SIG-M5 (cell line): Measurements from ENCODE around the gene NRXN3.
"Not testable (repeated sequence)": the region's sequence is repeated elsewhere in the genome, so short reads cannot be mapped to it uniquely, and the experiment has no call there.

Source experiments
- DNase-seq: peaks from one replicate; lab custom pipeline; 2025; lab: John Stamatoyannopoulos, UW

Gene NRXN3

DNA sequence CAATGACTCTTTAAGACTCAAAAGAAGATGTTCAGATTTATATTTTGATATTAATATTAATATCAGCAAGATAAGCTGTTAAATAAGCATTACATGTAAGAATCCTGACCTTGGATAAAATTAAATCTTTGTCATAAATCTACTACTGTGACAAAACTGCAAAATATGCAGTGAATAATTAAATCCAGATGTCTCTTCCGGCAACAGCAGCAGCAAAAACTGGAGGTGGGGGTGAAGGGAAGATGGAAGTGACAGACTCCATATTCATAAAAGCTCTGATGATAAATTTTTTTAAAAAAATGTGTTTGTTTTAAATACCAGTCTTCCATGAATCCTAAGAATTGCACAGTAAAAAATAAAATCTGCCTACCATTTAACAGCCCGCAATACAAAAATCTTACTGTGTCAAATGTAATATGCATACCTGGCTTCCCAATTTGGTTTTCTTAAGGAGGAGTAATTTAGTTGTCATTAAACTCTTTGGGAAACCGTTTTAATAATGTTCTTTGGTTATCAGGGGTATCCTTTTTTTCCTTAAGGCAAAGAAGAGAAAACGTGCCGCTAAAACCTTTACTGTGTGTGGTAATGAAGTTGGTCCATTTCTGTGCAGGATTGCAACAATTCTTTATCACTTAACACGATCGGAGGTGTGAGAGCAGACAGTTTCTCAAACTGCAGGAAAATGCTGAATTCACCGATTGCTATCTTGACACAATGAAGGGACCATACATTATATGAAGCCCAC, 1562.9 kb downstream of the NRXN3 start:
- no peak for DNase-seq

DNA sequence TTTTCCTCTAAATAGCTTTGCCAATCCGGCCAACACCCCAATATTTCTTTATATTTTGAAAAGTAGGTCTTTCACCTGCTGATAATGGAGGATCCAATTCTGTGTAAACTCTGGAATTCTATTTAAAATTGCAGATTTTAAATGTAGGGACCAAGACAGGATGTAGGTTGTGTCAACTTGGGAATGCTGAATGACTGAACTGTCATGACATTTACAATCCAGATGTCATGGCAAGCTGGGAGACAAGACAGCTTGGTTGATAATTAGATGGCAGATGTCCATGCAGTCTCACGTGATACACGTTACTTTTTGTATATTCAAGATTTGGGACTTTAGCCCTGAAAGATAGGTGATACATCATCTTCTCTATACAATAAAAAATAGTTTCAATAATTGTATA, 1564.0 kb downstream of the NRXN3 start:
- DNase-seq, result no peak

DNA sequence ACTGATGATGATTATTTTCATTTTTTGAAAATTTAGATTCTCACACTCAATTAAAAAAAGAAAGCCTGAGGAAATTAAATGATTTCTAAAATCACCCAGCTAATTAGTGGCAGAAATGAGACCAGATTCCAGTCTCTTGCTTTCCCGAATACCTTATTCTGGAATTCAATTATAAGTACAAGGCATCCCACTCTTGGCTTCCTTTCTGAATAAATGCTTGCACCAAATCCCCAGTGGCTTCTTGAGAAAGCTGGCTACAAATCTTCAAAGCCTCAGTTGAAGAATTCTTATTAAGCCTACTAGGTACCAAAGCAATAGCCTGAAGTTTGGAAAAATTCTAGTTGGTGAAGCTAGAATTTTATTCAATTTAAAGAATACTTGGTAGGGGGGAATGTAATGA, 1564.5 kb downstream of the NRXN3 start:
- no peak for DNase-seq

GRCh38 chr14:79735121-79735520, 1564.9 kb downstream of the NRXN3 start:
- DNase-seq, result no peak

DNA sequence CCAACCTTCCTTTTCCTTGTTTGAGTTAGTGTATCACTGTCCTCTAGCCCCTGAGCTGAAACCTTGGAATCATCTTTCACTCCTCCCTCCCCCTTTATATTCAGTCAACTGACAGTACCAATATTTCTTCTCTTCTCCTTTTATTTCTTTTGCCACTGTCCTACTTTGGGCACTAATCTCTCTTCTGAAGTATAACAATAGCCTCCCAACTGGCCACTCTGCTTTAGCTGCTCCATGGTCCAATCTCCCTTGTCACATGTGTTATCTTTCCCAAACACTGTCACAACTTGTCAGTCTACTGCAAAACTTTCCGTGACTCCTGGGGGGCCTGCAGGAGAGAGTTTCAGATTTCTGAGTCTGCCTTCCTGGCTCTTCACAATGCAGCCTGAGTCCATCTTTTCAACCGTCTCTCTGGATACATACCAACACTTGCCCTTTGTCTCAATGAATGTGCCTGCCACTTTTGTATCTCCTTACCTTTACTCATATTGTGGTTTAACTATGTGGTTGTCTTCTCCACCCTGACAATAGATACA, 1570.0 kb downstream of the NRXN3 start:
- DNase-seq, result no peak

DNA sequence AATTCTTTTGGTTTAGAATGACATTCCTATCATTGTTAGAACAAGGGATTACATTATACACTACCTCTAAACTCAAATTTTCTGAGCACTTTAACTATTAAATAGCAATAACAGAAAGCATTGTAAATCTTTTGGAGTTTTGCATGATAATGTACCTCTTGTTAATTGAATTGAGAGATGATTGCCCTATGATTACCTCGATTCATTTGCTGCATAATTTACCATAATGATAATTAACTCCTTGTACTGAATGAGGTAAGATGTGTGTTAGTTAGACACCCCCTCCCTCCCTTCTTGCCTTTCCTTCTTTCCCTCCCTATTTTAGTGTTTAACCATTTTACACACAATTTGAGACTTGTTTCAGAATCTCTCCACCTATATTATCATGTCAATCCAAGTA, 1572.0 kb downstream of the NRXN3 start:
- DNase-seq, result no peak

DNA sequence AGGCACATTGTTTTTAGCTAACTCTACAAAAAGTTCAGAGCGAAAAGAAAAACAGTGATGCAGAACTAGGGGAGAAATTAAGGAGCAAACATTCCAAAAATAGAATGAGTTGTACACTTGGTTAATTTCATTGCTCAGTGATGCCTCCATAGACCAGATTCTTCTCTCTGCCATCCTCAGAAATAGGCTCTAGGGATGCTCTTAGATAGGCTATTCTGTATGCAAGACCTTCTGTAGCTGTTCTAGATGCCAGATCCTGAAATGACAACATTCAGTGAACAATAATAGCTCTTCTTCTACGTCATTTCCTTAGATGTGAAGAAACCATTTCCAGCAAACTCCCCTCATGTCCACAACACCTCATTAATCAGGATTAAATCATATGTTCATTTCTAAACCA, 1574.9 kb downstream of the NRXN3 start:
- DNase-seq, result no peak

DNA sequence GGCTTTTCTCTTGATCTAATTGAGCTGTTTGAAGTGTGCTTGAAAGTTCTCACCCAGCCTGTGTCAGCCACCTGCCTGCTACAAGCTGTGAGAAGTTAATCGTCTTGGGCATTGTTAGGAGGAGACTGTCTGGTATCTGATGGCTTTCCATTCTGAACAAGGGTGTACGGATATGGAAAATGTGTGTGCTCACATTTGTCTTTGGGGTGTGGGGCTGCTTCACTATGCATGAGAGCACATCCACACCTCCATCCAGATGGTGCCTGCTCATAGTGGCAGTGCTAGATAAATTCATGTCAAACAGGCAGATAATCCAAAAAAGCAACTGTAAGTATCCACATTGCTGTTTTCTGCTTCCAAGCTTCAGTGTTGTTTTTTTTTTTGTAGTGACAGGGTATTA, 1578.9 kb downstream of the NRXN3 start:
- DNase-seq, result no peak

DNA sequence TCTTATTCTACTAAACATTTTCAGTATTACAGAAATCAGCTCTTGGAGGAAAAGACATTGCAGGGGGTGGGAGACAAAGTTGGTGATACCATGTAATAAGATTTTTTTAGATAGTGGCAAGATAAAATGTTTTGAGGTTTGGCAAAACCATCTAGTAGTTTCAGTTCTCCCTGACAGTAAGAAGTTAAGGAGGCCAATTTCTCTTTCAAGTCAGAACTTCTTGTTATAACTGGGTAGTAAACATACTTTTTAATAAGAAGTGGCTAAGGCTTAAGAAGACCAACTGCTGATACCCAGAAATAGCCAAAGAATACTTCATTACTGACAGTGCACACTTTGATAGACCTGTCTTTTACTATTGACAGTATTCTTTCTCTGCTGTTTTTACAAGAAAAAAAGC, 1588.8 kb downstream of the NRXN3 start:
- DNase-seq, result no peak

DNA sequence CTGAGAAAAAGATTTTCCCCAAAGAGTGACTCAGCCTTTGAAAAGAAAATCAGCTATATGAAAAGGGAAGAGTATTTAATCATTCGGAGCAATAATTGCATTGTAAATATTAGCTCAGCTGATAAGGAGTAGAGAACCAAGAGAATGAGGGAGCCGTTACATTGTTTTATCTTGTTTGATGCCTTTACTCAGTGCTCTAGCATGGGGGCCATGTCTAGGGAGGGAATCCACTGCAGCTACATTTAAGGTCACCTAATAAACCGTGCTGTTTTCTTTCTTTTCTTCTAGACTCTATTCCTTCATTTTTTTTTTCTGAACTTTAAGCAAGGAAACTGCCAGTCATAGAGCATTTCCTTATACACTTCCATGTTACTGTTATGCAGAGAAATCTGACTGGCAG, 1594.2 kb downstream of the NRXN3 start:
- no peak for DNase-seq

- no peak for DNase-seq
Observed at GRCh38 chr14:79766511-79766910, 1596.3 kb downstream of the NRXN3 start.

DNA sequence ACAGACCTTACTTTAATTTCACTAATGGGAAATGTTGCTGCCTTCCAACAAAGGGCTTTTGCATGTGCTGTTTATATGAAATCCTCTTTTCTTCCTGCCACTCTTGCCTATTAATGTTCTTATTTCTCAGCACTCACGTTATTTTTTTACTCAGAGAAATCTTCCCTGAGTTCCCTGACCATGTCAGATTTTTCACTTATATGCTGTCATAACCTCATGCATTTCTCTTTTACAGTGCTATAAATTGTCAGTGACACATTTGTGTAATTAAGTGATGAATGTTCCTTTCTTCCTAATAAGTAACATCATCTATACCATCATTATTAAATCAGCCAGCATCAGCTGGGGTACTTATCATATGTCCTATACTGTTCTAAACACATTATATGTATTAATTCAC, 1597.1 kb downstream of the NRXN3 start:
- DNase-seq, result no peak

DNA sequence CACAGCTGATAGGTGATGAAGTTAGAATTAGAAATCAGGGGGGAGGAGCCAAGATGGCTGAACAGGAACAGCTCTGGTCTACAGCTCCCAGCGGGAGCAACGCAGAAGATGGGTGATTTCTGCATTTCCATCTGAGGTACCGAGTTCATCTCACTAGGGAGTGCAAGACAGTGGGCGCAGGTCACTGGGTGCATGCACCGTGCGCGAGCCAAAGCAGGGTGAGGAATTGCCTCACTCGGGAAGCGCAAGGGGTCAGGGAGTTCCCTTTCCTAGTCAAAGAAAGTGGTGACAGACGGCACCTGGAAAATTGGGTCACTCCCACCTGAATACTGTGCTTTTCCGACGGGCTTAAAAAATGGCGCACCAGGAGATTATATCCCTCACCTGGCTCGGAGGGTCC, 1597.5 kb downstream of the NRXN3 start:
- DNase-seq, result not testable (repeated sequence)

GRCh38 chr14:79781882-79782281, 1611.7 kb downstream of the NRXN3 start:
- DNase-seq, result no peak

GRCh38 chr14:79783041-79783440, 1612.9 kb downstream of the NRXN3 start:
- no peak for DNase-seq

DNA sequence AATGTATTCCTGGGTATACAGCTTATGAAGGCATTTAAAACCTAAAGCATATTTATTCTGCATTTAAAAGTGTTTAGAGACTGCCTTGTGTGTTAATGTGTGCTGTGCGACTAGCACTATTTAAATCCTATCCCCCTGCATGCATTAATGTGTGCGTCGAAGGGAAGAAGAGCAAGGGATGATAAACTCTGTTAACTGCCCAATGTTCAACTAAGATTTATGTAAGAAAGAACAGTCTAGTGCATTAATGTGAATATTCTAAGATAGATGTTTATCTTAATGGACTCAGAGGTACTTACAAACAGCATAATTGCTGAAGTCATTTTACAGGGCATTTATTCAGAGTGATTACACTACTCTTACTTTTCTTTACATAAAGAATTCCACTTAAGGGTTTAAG, 1616.3 kb downstream of the NRXN3 start:
- DNase-seq, result no peak

GRCh38 chr14:79788346-79788745, 1618.2 kb downstream of the NRXN3 start:
- no peak for DNase-seq

- no peak for DNase-seq
Observed at GRCh38 chr14:79791055-79791732, 1621.0 kb downstream of the NRXN3 start.

- DNase-seq, result no peak
Observed at GRCh38 chr14:79802093-79802492, 1631.9 kb downstream of the NRXN3 start.

- no peak for DNase-seq
Observed at GRCh38 chr14:79805636-79806035, 1635.5 kb downstream of the NRXN3 start.

- DNase-seq, result no peak
Observed at GRCh38 chr14:79809849-79810612, 1639.9 kb downstream of the NRXN3 start.

DNA sequence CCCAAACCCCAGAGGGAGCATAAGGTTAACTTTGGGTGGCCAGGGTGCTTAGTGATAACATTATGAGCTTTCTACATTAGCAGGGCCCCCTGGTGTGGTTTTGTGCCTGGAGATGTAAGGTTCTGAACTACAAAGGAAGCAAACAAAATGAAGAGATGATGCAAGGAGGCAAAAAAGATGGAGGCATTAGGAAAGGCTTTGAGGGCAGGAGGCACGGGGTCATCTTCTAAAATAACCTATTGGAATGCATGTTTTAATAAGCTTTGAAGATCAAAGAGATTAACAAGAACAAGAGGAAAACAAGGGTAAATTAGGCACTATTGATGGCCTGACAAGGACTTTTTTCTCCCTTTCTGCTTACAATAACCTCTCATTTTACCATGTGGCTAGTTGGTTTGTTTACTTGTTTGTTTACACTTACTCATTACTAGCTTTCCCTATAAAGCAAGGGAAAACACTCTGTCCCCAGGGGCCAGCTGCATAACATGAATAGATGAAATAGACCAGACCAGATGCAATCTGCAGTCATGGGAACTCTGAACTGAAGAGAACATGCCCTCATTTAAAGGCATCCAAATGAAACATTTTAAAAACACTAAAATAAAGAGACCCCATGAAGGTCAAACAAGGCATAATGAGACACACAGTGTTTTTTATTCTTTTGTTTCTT, 1650.8 kb downstream of the NRXN3 start:
- DNase-seq, result no peak
